ENCODE results near the gene RNU1-2.

Gene RNU1-2

GRCh38 chr1:16904560-16905109, 8.9 kb downstream of the RNU1-2 start:
- peak; percentile 79 to 98 for DNase-seq (ENCODE audit: low read depth in 1 of 2, low spot score in 1 of 2)
- Histone ChIP-seq H3K4me3 (replicated peaks; ENCODE audit: insufficient read depth, low read length) (peak overlapping the region; percentile 41), H3K27ac (replicated peaks) (peak overlapping the region; percentile 100), H3K27me3 (ENCODE audit: insufficient read depth, poor library complexity, severe bottlenecking) (no peaks in the 10 kb centered on the region)
- TF ChIP-seq REST (IDR thresholded peaks at IDR 0.05; ENCODE audit: insufficient replicate concordance, low read depth) (peak; percentile 34), POLR2AphosphoS5 (IDR thresholded peaks at IDR 0.05; ENCODE audit: low read depth) (no peak), GABPA (IDR thresholded peaks at IDR 0.05; ENCODE audit: low read depth) (peak; percentile 62; the same call in 1 of the 2 replicates)

GRCh38 chr1:16905110-16905867, 9.5 kb downstream of the RNU1-2 start:
- no peak overlapping the region for H3K4me3 ChIP-seq (replicated peaks; ENCODE audit: insufficient read depth, low read length)
- DNase-seq (ENCODE audit: low read depth in 1 of 2, low spot score in 1 of 2) = no peak
- TF ChIP-seq GABPA (IDR thresholded peaks at IDR 0.05; ENCODE audit: low read depth) (no peak), POLR2AphosphoS5 (IDR thresholded peaks at IDR 0.05; ENCODE audit: low read depth) (peak; percentile 75)
- no peaks in the 10 kb centered on the region for H3K27me3 ChIP-seq (ENCODE audit: insufficient read depth, poor library complexity, severe bottlenecking)
- H3K27ac ChIP-seq (replicated peaks) = peak overlapping the region; percentile 100

- Histone ChIP-seq H3K27ac (replicated peaks) (no peak overlapping the region), H3K4me3 (replicated peaks; ENCODE audit: insufficient read depth, low read length) (no peak overlapping the region), H3K27me3 (ENCODE audit: insufficient read depth, poor library complexity, severe bottlenecking) (no peaks in the 10 kb centered on the region)
- no peak for DNase-seq (ENCODE audit: low read depth in 1 of 2, low spot score in 1 of 2)
- TF ChIP-seq GABPA (IDR thresholded peaks at IDR 0.05; ENCODE audit: low read depth) (no peak), SPI1 (IDR thresholded peaks at IDR 0.05; ENCODE audit: borderline replicate concordance, low read depth) (no peak), CTCF (IDR thresholded peaks at IDR 0.05; ENCODE audit: insufficient read depth, low read length) (no peak), REST (IDR thresholded peaks at IDR 0.05; ENCODE audit: insufficient replicate concordance, low read depth) (no peak), POLR2AphosphoS5 (IDR thresholded peaks at IDR 0.05; ENCODE audit: low read depth) (no peak)
Measured at GRCh38 chr1:16905868-16906702, 10.3 kb downstream of the RNU1-2 start.

- DNase-seq (ENCODE audit: low read depth in 1 of 2, low spot score in 1 of 2) = no peak
- H3K27ac ChIP-seq (replicated peaks) = no peak overlapping the region
- TF ChIP-seq CTCF (IDR thresholded peaks at IDR 0.05; ENCODE audit: insufficient read depth, low read length) (no peak), SPI1 (IDR thresholded peaks at IDR 0.05; ENCODE audit: borderline replicate concordance, low read depth) (no peak), GABPA (IDR thresholded peaks at IDR 0.05; ENCODE audit: low read depth) (no peak), POLR2AphosphoS5 (IDR thresholded peaks at IDR 0.05; ENCODE audit: low read depth) (no peak), REST (IDR thresholded peaks at IDR 0.05; ENCODE audit: insufficient replicate concordance, low read depth) (no peak)
- no peak overlapping the region for H3K4me3 ChIP-seq (replicated peaks; ENCODE audit: insufficient read depth, low read length)
- H3K27me3 ChIP-seq (ENCODE audit: insufficient read depth, poor library complexity, severe bottlenecking) = no peaks in the 10 kb centered on the region
Measured at GRCh38 chr1:16906873-16907272, 11.1 kb downstream of the RNU1-2 start.
